ENCODE results near the gene SLC35F4.

DNA sequence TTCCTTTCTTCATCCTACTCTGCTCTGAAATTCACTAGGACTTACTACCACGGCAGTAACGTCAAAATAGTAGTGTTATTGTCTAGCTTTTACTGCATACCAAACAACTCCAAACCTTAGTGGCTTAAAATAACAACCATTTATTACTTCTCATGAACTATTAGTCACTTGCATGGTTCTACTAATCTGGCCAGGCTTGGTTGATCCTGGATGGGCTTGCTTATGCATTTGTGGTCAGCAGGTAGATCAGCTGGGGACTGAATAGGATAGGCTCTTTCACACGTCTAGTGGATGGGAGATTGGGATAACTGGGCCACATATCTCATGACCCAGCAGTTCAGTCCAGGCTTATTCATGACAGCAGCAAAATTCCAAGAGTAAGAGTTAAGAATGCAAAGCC lies 9.4 kb upstream of the SLC35F4 start:
- TF ChIP-seq, protein P1, sequence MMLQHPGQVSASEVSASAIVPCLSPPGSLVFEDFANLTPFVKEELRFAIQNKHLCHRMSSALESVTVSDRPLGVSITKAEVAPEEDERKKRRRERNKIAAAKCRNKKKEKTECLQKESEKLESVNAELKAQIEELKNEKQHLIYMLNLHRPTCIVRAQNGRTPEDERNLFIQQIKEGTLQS (IDR thresholded peaks at IDR 0.05; ENCODE audit: insufficient read depth, low read depth, low read length) = no peak
- no peak for TF ChIP-seq CTCF (IDR thresholded peaks at IDR 0.05; ENCODE audit: control extremely low read depth in 1 of 3, insufficient read depth in 1 of 3, low read depth in 1 of 3, low read length in 3 of 3)
- TF ChIP-seq KDM1A (IDR thresholded peaks at IDR 0.05; ENCODE audit: borderline replicate concordance, low read length) = no peak
- TF ChIP-seq POLR2A (IDR thresholded peaks at IDR 0.05; ENCODE audit: control extremely low read depth in 1 of 2, low read depth in 2 of 2, low read length in 2 of 2) = no peak
- TF ChIP-seq CREB1 (IDR thresholded peaks at IDR 0.05) = no peak
- TF ChIP-seq BCL11A (IDR thresholded peaks at IDR 0.05; ENCODE audit: low read depth in 2 of 2, low read length in 2 of 2) = no peak
- no peak for TF ChIP-seq POLR2AphosphoS5 (IDR thresholded peaks at IDR 0.05; ENCODE audit: low read depth, low read length)
- no peak for TF ChIP-seq RXRA (IDR thresholded peaks at IDR 0.05; ENCODE audit: insufficient read depth, low read depth, low read length)
- no peak for TF ChIP-seq EZH2 (IDR thresholded peaks at IDR 0.05; ENCODE audit: low read depth, low read length, severe bottlenecking)
- no peak for TF ChIP-seq SIRT6 (IDR thresholded peaks at IDR 0.05; ENCODE audit: low read length)
- TF ChIP-seq EP300 (IDR thresholded peaks at IDR 0.05; ENCODE audit: borderline replicate concordance in 1 of 2, low read depth in 2 of 2, low read length in 2 of 2) = no peak
- TF ChIP-seq RAD21 (IDR thresholded peaks at IDR 0.05 in 1 of 2, conservative IDR thresholded peaks at IDR 0.05 in 1 of 2; ENCODE audit: low read depth in 2 of 2, low read length in 2 of 2) = no peak
- TF ChIP-seq NRF1 (IDR thresholded peaks at IDR 0.05; ENCODE audit: low read depth, low read length) = no peak
- no peak for TF ChIP-seq SIX5 (IDR thresholded peaks at IDR 0.05; ENCODE audit: low read depth, low read length)
